HTERT RPE-1 (cell line): ENCODE results near the gene AK1.

Experiments
- in situ Hi-C: fragments of 300-500 bp; cut with MboI; formaldehyde crosslinking; loops from 4 replicates; pipeline ENCODE4 v1.14.3; 2020; ENCODE audit warnings: low sequenced_read_pairs

The AK1 gene

DNA sequence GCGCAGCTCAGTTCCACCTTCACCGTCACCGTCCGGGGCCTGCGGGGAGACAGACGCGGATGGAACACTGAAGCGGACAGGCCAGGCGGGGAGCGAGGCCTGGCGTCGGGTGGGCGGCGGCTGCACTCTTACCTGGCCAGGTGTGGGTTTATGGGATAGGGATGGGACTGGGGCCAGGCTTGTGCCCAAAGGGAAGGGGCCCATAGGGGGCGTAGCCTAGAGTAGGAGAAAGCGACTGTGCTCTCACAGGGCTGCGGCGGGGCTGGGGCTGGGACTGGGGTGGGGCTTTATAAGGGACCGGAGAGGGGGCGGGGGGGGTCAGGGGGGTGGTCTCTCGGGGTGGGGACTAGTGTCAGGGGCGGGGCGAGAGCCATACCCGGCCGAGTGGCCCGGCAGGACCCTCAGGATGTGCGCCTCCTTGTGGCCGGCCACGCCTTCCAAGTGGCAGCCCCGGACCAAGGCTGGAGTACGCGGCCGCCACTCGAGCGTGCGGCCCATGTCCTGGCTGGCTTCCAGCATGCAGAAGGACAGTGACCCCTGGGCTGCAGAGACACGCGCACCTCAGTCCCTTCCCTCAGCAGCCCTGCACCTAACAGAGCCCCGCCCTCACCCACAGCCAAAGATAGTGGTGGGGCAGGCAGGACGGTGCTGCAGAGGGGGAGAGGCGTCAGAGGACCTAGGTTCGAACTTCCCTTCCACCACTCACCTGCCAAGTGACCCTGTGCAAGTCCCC is 52.0 kb downstream of the AK1 start:
- in situ Hi-C loops, result no loop called here

DNA sequence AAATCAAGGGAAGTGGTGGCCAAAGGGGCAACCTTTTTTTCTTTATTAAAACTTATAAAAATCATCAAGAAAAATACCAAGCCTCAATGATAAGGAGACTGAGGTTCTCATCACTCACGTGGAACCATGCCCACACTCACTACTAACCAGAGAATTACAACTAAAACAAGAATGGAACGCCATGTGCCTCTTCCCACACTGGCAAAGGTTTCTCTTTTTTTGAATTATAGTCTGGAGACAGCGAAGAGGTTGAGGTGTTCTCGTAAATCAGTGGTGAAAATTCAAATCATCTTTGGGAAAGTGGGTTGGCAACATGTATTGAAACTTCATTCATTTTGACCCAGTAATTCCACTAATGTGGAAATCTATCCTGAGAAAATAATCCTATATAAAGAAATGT is 55.4 kb downstream of the AK1 start:
- in situ Hi-C loops, result no loop called here

DNA sequence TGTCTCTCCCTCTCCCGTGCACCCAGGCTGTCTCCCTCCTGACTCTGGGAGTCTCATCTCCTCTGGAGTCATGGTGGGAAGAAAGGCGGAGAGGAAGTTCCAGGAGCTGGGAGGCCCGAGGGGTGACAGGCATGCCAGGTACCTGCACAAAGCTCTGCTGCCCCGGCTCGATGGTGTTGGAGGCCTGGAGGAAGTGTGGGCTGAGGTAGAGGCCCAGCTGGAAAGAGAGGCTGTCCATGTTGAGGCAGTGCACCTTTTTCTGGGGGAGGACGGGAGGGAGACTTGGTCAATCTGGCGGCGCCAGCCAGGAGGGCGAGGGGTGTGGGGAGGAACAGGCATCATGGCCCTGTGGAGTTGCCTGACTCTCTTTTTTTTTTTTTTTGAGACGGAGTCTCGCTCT is 58.9 kb downstream of the AK1 start:
- in situ Hi-C loops, result no loop called here

- in situ Hi-C loops, result no loop called here
These were observed 59.5 kb downstream of the AK1 start for GRCh38 chr9:127817881-127818434.

- in situ Hi-C loops, result no loop called here
These were observed 60.7 kb downstream of the AK1 start for GRCh38 chr9:127816728-127817127.
